HEK293 (cell line): ENCODE results near the gene PLA2G2A.

Experiments used
- CTCF ChIA-PET: fragments of 350-600 bp; formaldehyde crosslinking; extraction: SDS; loops from one replicate; lab custom pipeline; 2021; ENCODE audit warnings: antibody characterized with exemption; lab: Yijun Ruan, JAX
- POLR2A ChIA-PET: fragments of 300-600 bp; formaldehyde crosslinking; extraction: SDS; loops from one replicate; lab custom pipeline; 2020; ENCODE audit warnings: antibody characterized with exemption, inconsistent platforms; lab: Yijun Ruan, JAX
- H3K27ac ChIP-seq: fragments of 200-500 bp; sonication (Bioruptor generic); 2 replicates; pipeline ENCODE4 v1.5.1; 2014; ENCODE audit warnings: low read depth, low read length, control low read depth, inconsistent platforms; ENCODE audit errors: extremely low read depth
- H3K36me3 ChIP-seq, 2 experiments: fragments of 200-500 bp in 1 of 2; sonication (Bioruptor generic) in 1 of 2; 1 replicate in 1 of 2; 2 replicates in 1 of 2; pipeline ENCODE4 v1.5.1; 2014 to 2017; ENCODE audit warnings: inconsistent platforms in 2 of 2, low read length in 2 of 2; ENCODE audit not compliant: control insufficient read depth in 2 of 2, insufficient read depth in 1 of 2
- H3K4me1 ChIP-seq: fragments of 200-500 bp; sonication (Bioruptor generic); 2 replicates; pipeline ENCODE4 v1.5.1; 2014; ENCODE audit warnings: mild to moderate bottlenecking, low read length, inconsistent platforms; ENCODE audit not compliant: control insufficient read depth, insufficient read depth
- H3K4me3 ChIP-seq: 2 replicates; pipeline ENCODE4 v1.5.1; 2011; ENCODE audit warnings: low read depth, mild to moderate bottlenecking, control low read depth, low read length, moderate library complexity
- H3K9me3 ChIP-seq: fragments of 200-500 bp; sonication (Bioruptor generic); 2 replicates; pipeline ENCODE4 v1.5.1; 2014; ENCODE audit warnings: low read depth, low read length, inconsistent platforms; ENCODE audit not compliant: control insufficient read depth, insufficient read depth
- SP3 ChIP-seq: fragments of 450-650 bp; formaldehyde crosslinking; IDR thresholded peaks from 2 replicates; pipeline ENCODE4 v1.5.1; 2016; ENCODE audit warnings: missing biosample characterization, missing genetic modification characterization
- YY2 ChIP-seq: fragments of 450-650 bp; formaldehyde crosslinking; IDR thresholded peaks from 2 replicates; pipeline ENCODE4 v1.5.1; 2016; ENCODE audit warnings: missing biosample characterization, missing genetic modification characterization
- ZFP3 ChIP-seq: fragments of 450-650 bp; formaldehyde crosslinking; IDR thresholded peaks from 2 replicates; pipeline ENCODE4 v1.5.1; 2016; ENCODE audit warnings: low read depth, missing biosample characterization, missing genetic modification characterization
- ZFP37 ChIP-seq: fragments of 450-650 bp; formaldehyde crosslinking; IDR thresholded peaks from 2 replicates; pipeline ENCODE4 v1.5.1; 2016; ENCODE audit warnings: missing biosample characterization, missing genetic modification characterization
- ZNF10 ChIP-seq: fragments of 450-650 bp; formaldehyde crosslinking; IDR thresholded peaks from 2 replicates; pipeline ENCODE4 v1.5.1; 2017; ENCODE audit warnings: missing biosample characterization, missing genetic modification characterization
- ZNF114 ChIP-seq: fragments of 450-650 bp; formaldehyde crosslinking; IDR thresholded peaks from 2 replicates; pipeline ENCODE4 v1.5.0; 2017; ENCODE audit warnings: missing biosample characterization, missing genetic modification characterization
- ZNF19 ChIP-seq: fragments of 450-650 bp; formaldehyde crosslinking; IDR thresholded peaks from 2 replicates; pipeline ENCODE4; 2016; ENCODE audit warnings: missing biosample characterization, missing genetic modification characterization, low read depth
- ZNF24 ChIP-seq: fragments of 450-650 bp; formaldehyde crosslinking; IDR thresholded peaks from 2 replicates; pipeline ENCODE4 v1.5.1; 2016; ENCODE audit warnings: missing biosample characterization, missing genetic modification characterization
- ZNF292 ChIP-seq: fragments of 450-650 bp; formaldehyde crosslinking; IDR thresholded peaks from 2 replicates; pipeline ENCODE4 v1.5.1; 2016; ENCODE audit warnings: low read depth, missing biosample characterization, missing genetic modification characterization, borderline replicate concordance
- ZNF555 ChIP-seq: fragments of 450-650 bp; formaldehyde crosslinking; conservative IDR thresholded peaks from 2 replicates; pipeline ENCODE4 v1.5.1; 2017; ENCODE audit warnings: missing biosample characterization, mild to moderate bottlenecking, missing genetic modification characterization, inconsistent platforms
- ZNF560 ChIP-seq: fragments of 450-650 bp; formaldehyde crosslinking; IDR thresholded peaks from 2 replicates; pipeline ENCODE4 v1.5.1; 2017; ENCODE audit warnings: missing biosample characterization, missing genetic modification characterization, borderline replicate concordance
- ZNF571 ChIP-seq: fragments of 450-650 bp; formaldehyde crosslinking; IDR thresholded peaks from 2 replicates; pipeline ENCODE4 v1.5.0; 2017; ENCODE audit warnings: missing biosample characterization, missing genetic modification characterization
- ZNF596 ChIP-seq: fragments of 450-650 bp; IDR thresholded peaks from 2 replicates; pipeline ENCODE4 v1.5.0; 2018; ENCODE audit warnings: missing biosample characterization, mild to moderate bottlenecking, missing genetic modification characterization, moderate library complexity
- ZNF670 ChIP-seq: fragments of 450-650 bp; formaldehyde crosslinking; IDR thresholded peaks from 2 replicates; pipeline ENCODE4 v1.5.1; 2016; ENCODE audit warnings: missing biosample characterization, missing genetic modification characterization, low read depth
- ZNF677 ChIP-seq: fragments of 450-650 bp; IDR thresholded peaks from 2 replicates; pipeline ENCODE4 v1.5.0; 2018; ENCODE audit warnings: missing biosample characterization, mild to moderate bottlenecking, missing genetic modification characterization, moderate library complexity
- ZNF785 ChIP-seq: fragments of 450-650 bp; formaldehyde crosslinking; IDR thresholded peaks from 2 replicates; pipeline ENCODE4 v1.5.1; 2016; ENCODE audit warnings: missing biosample characterization, missing genetic modification characterization
- ZNF791 ChIP-seq: fragments of 450-650 bp; formaldehyde crosslinking; IDR thresholded peaks from 2 replicates; pipeline ENCODE4 v1.5.1; 2016; ENCODE audit warnings: missing biosample characterization, missing genetic modification characterization
- TF ChIP-seq, protein P1 (sequence below): fragments of 450-650 bp; formaldehyde crosslinking; IDR thresholded peaks from 2 replicates; pipeline ENCODE4 v1.5.1; 2016; ENCODE audit warnings: missing biosample characterization, missing genetic modification characterization
- TF ChIP-seq, protein P2 (sequence below): fragments of 450-650 bp; formaldehyde crosslinking; IDR thresholded peaks from 2 replicates; pipeline ENCODE4 v1.5.1; 2017; ENCODE audit warnings: missing biosample characterization, missing genetic modification characterization
- TF ChIP-seq, protein P3 (sequence below): fragments of 450-650 bp; formaldehyde crosslinking; IDR thresholded peaks from 2 replicates; pipeline ENCODE4 v1.5.1; 2017; ENCODE audit warnings: missing biosample characterization, mild to moderate bottlenecking, missing genetic modification characterization, moderate library complexity
- TF ChIP-seq, protein P4 (sequence below): fragments of 450-650 bp; formaldehyde crosslinking; IDR thresholded peaks from 2 replicates; pipeline ENCODE4 v1.5.1; 2016; ENCODE audit warnings: missing biosample characterization, missing genetic modification characterization, borderline replicate concordance
- TF ChIP-seq, protein P5 (sequence below): fragments of 450-650 bp; formaldehyde crosslinking; IDR thresholded peaks from 2 replicates; pipeline ENCODE4 v1.5.1; 2016; ENCODE audit warnings: missing biosample characterization, missing genetic modification characterization
- TF ChIP-seq, protein P6 (sequence below): fragments of 450-650 bp; formaldehyde crosslinking; IDR thresholded peaks from 2 replicates; pipeline ENCODE4 v1.5.1; 2016; ENCODE audit warnings: missing biosample characterization, missing genetic modification characterization, low read depth
- TF ChIP-seq, protein P7 (sequence below): fragments of 450-650 bp; formaldehyde crosslinking; IDR thresholded peaks from 2 replicates; pipeline ENCODE4 v1.5.1; 2017; ENCODE audit warnings: missing biosample characterization, missing genetic modification characterization

Gene PLA2G2A

DNA sequence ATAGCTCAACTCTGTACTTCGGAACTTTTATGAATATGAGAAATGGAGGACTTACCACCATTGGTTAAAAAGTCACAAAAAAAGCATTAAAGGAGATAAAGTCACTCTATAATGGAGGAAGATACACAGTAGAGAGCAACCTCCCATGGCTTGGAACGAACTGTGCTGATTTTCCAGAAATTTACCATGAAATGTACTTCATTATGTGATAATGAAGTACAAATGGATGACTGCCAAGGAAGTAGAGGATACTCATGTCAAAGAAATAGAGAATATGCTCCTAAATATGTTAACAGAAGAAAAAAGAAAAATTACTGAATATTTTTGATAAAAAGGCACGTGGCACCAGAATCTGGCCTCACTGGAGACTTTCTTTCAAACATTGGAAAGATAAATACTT lies 32.4 kb downstream of the PLA2G2A start (continued):
- TF ChIP-seq, protein P1, sequence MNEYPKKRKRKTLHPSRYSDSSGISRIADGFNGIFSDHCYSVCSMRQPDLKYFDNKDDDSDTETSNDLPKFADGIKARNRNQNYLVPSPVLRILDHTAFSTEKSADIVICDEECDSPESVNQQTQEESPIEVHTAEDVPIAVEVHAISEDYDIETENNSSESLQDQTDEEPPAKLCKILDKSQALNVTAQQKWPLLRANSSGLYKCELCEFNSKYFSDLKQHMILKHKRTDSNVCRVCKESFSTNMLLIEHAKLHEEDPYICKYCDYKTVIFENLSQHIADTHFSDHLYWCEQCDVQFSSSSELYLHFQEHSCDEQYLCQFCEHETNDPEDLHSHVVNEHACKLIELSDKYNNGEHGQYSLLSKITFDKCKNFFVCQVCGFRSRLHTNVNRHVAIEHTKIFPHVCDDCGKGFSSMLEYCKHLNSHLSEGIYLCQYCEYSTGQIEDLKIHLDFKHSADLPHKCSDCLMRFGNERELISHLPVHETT (tag by site-specific recombination) = no peak
- TF ChIP-seq ZNF560 (tag by site-specific recombination) = no peak
- TF ChIP-seq, protein P2, sequence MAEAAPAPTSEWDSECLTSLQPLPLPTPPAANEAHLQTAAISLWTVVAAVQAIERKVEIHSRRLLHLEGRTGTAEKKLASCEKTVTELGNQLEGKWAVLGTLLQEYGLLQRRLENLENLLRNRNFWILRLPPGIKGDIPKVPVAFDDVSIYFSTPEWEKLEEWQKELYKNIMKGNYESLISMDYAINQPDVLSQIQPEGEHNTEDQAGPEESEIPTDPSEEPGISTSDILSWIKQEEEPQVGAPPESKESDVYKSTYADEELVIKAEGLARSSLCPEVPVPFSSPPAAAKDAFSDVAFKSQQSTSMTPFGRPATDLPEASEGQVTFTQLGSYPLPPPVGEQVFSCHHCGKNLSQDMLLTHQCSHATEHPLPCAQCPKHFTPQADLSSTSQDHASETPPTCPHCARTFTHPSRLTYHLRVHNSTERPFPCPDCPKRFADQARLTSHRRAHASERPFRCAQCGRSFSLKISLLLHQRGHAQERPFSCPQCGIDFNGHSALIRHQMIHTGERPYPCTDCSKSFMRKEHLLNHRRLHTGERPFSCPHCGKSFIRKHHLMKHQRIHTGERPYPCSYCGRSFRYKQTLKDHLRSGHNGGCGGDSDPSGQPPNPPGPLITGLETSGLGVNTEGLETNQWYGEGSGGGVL (tag by site-specific recombination) = no peak
- no peak for TF ChIP-seq ZNF19
- TF ChIP-seq, protein P3, sequence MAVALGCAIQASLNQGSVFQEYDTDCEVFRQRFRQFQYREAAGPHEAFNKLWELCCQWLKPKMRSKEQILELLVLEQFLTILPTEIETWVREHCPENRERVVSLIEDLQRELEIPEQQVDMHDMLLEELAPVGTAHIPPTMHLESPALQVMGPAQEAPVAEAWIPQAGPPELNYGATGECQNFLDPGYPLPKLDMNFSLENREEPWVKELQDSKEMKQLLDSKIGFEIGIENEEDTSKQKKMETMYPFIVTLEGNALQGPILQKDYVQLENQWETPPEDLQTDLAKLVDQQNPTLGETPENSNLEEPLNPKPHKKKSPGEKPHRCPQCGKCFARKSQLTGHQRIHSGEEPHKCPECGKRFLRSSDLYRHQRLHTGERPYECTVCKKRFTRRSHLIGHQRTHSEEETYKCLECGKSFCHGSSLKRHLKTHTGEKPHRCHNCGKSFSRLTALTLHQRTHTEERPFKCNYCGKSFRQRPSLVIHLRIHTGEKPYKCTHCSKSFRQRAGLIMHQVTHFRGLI (tag by site-specific recombination) = no peak
- no peak for TF ChIP-seq ZNF677

DNA sequence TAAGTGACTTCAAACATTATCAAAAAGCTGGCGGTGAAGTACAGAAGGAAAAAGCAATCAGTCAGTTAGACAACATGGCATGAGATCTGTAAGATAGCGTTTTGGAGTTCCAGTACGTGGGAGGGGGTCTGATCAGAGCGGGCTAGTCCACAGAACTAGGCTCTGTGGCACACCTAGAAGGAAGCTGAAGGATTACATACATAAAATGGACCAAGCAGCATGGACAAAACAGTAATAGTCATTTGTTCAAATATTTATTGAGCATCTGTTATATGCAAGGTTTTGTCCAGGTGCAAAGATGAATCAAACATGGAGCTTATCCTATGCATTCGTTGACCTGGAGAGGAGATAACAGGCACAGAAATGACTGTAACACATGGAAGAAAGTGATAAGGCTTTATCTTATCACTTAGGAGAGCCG lies 33.1 kb downstream of the PLA2G2A start:
- H3K4me3 ChIP-seq = no peak overlapping the region
- no peak overlapping the region for H3K27ac ChIP-seq
- ChIA-PET POLR2A (no interaction called here), CTCF (interaction anchor here (0.5 to 0.6 kb wide), 2 partner anchors 289 to 339 kb away, joined by 4 to 5 read pairs; no protein-coding TSS in a partner anchor)
- no peaks in the 10 kb centered on the region for H3K4me1 ChIP-seq
- no peaks in the 10 kb centered on the region for H3K36me3 ChIP-seq
- no peaks in the 10 kb centered on the region for H3K9me3 ChIP-seq
- TF ChIP-seq ZNF670 (tag by site-specific recombination) = no peak
- no peak for TF ChIP-seq SP3 (tag by site-specific recombination)
- TF ChIP-seq, protein P4, sequence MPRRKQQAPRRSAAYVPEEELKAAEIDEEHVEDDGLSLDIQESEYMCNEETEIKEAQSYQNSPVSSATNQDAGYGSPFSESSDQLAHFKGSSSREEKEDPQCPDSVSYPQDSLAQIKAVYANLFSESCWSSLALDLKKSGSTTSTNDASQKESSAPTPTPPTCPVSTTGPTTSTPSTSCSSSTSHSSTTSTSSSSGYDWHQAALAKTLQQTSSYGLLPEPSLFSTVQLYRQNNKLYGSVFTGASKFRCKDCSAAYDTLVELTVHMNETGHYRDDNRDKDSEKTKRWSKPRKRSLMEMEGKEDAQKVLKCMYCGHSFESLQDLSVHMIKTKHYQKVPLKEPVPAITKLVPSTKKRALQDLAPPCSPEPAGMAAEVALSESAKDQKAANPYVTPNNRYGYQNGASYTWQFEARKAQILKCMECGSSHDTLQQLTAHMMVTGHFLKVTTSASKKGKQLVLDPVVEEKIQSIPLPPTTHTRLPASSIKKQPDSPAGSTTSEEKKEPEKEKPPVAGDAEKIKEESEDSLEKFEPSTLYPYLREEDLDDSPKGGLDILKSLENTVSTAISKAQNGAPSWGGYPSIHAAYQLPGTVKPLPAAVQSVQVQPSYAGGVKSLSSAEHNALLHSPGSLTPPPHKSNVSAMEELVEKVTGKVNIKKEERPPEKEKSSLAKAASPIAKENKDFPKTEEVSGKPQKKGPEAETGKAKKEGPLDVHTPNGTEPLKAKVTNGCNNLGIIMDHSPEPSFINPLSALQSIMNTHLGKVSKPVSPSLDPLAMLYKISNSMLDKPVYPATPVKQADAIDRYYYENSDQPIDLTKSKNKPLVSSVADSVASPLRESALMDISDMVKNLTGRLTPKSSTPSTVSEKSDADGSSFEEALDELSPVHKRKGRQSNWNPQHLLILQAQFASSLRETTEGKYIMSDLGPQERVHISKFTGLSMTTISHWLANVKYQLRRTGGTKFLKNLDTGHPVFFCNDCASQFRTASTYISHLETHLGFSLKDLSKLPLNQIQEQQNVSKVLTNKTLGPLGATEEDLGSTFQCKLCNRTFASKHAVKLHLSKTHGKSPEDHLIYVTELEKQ (tag by site-specific recombination) = no peak
- TF ChIP-seq YY2 = no peak
- no peak for TF ChIP-seq ZNF10 (tag by site-specific recombination)
- no peak for TF ChIP-seq ZNF24
- TF ChIP-seq, protein P5, sequence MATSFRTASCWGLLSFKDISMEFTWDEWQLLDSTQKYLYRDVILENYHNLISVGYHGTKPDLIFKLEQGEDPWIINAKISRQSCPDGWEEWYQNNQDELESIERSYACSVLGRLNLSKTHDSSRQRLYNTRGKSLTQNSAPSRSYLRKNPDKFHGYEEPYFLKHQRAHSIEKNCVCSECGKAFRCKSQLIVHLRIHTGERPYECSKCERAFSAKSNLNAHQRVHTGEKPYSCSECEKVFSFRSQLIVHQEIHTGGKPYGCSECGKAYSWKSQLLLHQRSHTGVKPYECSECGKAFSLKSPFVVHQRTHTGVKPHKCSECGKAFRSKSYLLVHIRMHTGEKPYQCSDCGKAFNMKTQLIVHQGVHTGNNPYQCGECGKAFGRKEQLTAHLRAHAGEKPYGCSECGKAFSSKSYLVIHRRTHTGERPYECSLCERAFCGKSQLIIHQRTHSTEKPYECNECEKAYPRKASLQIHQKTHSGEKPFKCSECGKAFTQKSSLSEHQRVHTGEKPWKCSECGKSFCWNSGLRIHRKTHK (tag by site-specific recombination) = no peak
- no peak for TF ChIP-seq ZNF677
- TF ChIP-seq ZNF114 (tag by site-specific recombination) = no peak
- TF ChIP-seq ZNF555 (tag by site-specific recombination) = no peak
- TF ChIP-seq ZNF292 (tag by site-specific recombination) = no peak
- TF ChIP-seq, protein P6, sequence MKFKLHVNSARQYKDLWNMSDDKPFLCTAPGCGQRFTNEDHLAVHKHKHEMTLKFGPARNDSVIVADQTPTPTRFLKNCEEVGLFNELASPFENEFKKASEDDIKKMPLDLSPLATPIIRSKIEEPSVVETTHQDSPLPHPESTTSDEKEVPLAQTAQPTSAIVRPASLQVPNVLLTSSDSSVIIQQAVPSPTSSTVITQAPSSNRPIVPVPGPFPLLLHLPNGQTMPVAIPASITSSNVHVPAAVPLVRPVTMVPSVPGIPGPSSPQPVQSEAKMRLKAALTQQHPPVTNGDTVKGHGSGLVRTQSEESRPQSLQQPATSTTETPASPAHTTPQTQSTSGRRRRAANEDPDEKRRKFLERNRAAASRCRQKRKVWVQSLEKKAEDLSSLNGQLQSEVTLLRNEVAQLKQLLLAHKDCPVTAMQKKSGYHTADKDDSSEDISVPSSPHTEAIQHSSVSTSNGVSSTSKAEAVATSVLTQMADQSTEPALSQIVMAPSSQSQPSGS (tag by site-specific recombination) = no peak
- TF ChIP-seq, protein P7, sequence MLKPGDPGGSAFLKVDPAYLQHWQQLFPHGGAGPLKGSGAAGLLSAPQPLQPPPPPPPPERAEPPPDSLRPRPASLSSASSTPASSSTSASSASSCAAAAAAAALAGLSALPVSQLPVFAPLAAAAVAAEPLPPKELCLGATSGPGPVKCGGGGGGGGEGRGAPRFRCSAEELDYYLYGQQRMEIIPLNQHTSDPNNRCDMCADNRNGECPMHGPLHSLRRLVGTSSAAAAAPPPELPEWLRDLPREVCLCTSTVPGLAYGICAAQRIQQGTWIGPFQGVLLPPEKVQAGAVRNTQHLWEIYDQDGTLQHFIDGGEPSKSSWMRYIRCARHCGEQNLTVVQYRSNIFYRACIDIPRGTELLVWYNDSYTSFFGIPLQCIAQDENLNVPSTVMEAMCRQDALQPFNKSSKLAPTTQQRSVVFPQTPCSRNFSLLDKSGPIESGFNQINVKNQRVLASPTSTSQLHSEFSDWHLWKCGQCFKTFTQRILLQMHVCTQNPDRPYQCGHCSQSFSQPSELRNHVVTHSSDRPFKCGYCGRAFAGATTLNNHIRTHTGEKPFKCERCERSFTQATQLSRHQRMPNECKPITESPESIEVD (tag by site-specific recombination) = no peak
- TF ChIP-seq ZNF596 (tag by site-specific recombination) = no peak
- TF ChIP-seq ZNF791 (tag by site-specific recombination) = no peak
- no peak for TF ChIP-seq ZFP3 (tag by site-specific recombination)
- TF ChIP-seq ZNF571 (tag by site-specific recombination) = no peak
- TF ChIP-seq ZNF785 = no peak
- no peak for TF ChIP-seq ZFP37
